GM18870 (cell line): Measurements from ENCODE around the gene CCT8L2.
"Not testable (repeated sequence)": the region's sequence is repeated elsewhere in the genome, so short reads cannot be mapped to it uniquely, and the experiment has no call there.

Experiments
- ATAC-seq: cut with Tn5 transposase; IDR thresholded peaks from one replicate; pipeline ENCODE4 v1.9.1; 2021; ENCODE audit warnings: moderate library complexity; ENCODE audit not compliant: unreplicated experiment

CCT8L2 gene

GRCh38 chr22:16592710-16593109 lies at the start of gene CCT8L2:
CCT8L2 (minus strand) TSS chr22:16592810; CDS start chr22:16592550, 260 bp downstream.
- ATAC-seq = not testable (repeated sequence)

- ATAC-seq = not testable (repeated sequence)
Observed at GRCh38 chr22:16635442-16635841, 42.8 kb upstream of the CCT8L2 start.

GRCh38 chr22:16634092-16634491 lies 41.5 kb upstream of the CCT8L2 start:
- ATAC-seq = not testable (repeated sequence)

GRCh38 chr22:16628476-16628875 lies 35.9 kb upstream of the CCT8L2 start:
- ATAC-seq = not testable (repeated sequence)

GRCh38 chr22:16625018-16625417 lies 32.4 kb upstream of the CCT8L2 start:
- ATAC-seq = not testable (repeated sequence)

GRCh38 chr22:16623595-16623994 lies 31.0 kb upstream of the CCT8L2 start:
- not testable (repeated sequence) for ATAC-seq

GRCh38 chr22:16617516-16617915 lies 24.9 kb upstream of the CCT8L2 start:
- ATAC-seq = not testable (repeated sequence)

GRCh38 chr22:16616390-16616938 lies 23.9 kb upstream of the CCT8L2 start:
- ATAC-seq = not testable (repeated sequence)

GRCh38 chr22:16615606-16616245 lies 23.1 kb upstream of the CCT8L2 start:
- not testable (repeated sequence) for ATAC-seq

GRCh38 chr22:16609548-16610261 lies 17.1 kb upstream of the CCT8L2 start:
- ATAC-seq = no peak

GRCh38 chr22:16608931-16609330 lies 16.3 kb upstream of the CCT8L2 start:
- no peak for ATAC-seq

- ATAC-seq = not testable (repeated sequence)
Observed at GRCh38 chr22:16604257-16604998, 11.8 kb upstream of the CCT8L2 start.

- ATAC-seq = not testable (repeated sequence)
Observed at GRCh38 chr22:16603770-16604242, 11.2 kb upstream of the CCT8L2 start.

GRCh38 chr22:16603448-16603768 lies 10.8 kb upstream of the CCT8L2 start:
- ATAC-seq = no peak

- ATAC-seq = not testable (repeated sequence)
Observed at GRCh38 chr22:16602728-16603447, 10.3 kb upstream of the CCT8L2 start.

GRCh38 chr22:16602224-16602727 lies 9.7 kb upstream of the CCT8L2 start:
- not testable (repeated sequence) for ATAC-seq

GRCh38 chr22:16601437-16602223 lies 9.0 kb upstream of the CCT8L2 start:
- no peak for ATAC-seq

GRCh38 chr22:16600644-16601436 lies 8.2 kb upstream of the CCT8L2 start:
- ATAC-seq = not testable (repeated sequence)

- ATAC-seq = not testable (repeated sequence)
Observed at GRCh38 chr22:16599648-16600047, 7.0 kb upstream of the CCT8L2 start.
